Measurements from ENCODE around the gene RAD21L1.

Gene RAD21L1

DNA sequence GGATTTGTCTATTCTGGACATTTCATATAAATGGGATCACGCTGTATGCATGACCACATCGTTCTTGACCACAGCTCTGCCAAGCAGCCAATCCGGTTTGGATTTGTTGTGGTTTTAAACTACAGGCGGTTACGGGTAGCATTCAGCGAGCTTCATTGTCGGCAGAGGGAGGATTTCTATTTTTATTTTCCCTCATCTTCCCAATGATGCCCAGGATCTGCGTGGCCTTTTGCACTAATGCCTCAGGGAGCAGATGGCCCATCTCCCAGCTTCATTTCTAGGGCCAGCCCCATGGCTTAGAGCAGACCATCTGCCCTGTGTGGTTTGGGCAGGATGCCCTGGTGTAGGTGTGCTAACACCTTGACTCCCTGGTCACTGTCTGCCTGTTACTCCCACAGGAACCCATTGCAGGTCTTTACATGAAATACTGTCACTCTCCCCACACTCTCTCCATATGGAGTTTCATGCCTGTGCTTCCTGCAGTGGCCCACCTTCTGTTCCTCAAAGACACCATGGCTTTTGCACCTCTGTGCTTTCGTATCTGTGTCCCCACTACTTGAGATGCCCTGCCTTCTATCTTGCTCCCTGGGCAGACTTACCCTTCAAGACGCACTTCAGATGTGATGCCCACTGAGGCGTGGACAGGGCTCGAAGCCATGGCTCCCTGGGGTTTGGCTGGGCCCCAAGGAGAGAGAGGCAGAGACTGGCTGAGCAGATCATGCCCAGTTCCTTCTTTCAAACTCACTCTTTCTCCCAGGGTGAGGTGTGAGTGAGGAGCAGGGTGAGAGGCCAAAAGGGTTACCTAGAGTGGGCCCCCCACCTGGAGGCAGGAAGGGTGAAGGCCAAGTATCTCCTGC is 77.1 kb downstream of the RAD21L1 start:
- H3K4me3 ChIP-seq (replicated peaks in 1 of 2; ENCODE audit: low read depth in 2 of 2, low read length in 2 of 2), result no peak overlapping the region
- peak in 1 of 2 donors; percentile 9 for DNase-seq (ENCODE audit: low read depth in 2 of 2)

DNA sequence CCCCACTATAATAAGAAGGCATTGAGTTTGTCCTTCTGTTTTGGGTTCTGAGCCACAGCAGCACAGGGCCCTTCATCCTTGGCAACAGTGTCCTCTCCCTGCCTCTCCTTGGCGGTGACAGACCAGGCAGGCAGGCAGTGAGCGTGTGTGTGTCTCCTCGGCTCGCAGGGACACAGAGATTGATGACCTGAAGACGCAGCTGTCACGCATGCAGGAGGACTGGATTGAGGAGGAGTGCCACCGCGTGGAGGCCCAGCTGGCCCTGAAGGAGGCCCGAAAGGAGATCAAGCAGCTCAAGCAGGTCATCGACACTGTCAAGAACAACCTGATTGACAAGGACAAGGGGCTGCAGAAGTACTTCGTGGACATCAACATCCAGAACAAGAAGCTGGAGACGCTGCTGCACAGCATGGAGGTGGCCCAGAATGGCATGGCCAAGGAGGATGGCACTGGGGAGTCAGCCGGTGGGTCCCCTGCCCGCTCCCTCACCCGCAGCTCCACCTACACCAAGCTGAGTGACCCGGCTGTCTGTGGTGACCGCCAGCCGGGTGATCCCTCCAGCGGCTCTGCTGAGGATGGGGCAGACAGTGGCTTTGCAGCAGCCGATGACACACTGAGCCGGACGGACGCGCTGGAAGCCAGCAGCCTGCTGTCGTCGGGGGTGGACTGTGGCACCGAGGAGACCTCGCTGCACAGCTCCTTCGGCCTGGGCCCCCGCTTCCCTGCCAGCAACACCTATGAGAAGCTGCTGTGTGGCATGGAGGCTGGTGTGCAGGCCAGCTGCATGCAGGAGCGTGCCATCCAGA is 79.1 kb downstream of the RAD21L1 start:
- no peak overlapping the region for H3K4me3 ChIP-seq (replicated peaks in 1 of 2; ENCODE audit: low read depth in 2 of 2, low read length in 2 of 2)
- DNase-seq (ENCODE audit: low read depth in 2 of 2), result no peak
- TF ChIP-seq, protein P1, sequence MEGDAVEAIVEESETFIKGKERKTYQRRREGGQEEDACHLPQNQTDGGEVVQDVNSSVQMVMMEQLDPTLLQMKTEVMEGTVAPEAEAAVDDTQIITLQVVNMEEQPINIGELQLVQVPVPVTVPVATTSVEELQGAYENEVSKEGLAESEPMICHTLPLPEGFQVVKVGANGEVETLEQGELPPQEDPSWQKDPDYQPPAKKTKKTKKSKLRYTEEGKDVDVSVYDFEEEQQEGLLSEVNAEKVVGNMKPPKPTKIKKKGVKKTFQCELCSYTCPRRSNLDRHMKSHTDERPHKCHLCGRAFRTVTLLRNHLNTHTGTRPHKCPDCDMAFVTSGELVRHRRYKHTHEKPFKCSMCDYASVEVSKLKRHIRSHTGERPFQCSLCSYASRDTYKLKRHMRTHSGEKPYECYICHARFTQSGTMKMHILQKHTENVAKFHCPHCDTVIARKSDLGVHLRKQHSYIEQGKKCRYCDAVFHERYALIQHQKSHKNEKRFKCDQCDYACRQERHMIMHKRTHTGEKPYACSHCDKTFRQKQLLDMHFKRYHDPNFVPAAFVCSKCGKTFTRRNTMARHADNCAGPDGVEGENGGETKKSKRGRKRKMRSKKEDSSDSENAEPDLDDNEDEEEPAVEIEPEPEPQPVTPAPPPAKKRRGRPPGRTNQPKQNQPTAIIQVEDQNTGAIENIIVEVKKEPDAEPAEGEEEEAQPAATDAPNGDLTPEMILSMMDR (IDR thresholded peaks at IDR 0.05; ENCODE audit: low read depth, low read length), result no peak

More for the DNA sequence above, 77.1 kb downstream of the RAD21L1 start:
- TF ChIP-seq, protein P1 (IDR thresholded peaks at IDR 0.05; ENCODE audit: low read depth, low read length), result no peak
